GM19452 (cell line): ENCODE measurements around the gene TNFRSF8.

Experiments used
- ATAC-seq: cut with Tn5 transposase; IDR thresholded peaks from one replicate; pipeline ENCODE4 v1.9.1; 2021; ENCODE audit not compliant: unreplicated experiment

TNFRSF8 gene

DNA sequence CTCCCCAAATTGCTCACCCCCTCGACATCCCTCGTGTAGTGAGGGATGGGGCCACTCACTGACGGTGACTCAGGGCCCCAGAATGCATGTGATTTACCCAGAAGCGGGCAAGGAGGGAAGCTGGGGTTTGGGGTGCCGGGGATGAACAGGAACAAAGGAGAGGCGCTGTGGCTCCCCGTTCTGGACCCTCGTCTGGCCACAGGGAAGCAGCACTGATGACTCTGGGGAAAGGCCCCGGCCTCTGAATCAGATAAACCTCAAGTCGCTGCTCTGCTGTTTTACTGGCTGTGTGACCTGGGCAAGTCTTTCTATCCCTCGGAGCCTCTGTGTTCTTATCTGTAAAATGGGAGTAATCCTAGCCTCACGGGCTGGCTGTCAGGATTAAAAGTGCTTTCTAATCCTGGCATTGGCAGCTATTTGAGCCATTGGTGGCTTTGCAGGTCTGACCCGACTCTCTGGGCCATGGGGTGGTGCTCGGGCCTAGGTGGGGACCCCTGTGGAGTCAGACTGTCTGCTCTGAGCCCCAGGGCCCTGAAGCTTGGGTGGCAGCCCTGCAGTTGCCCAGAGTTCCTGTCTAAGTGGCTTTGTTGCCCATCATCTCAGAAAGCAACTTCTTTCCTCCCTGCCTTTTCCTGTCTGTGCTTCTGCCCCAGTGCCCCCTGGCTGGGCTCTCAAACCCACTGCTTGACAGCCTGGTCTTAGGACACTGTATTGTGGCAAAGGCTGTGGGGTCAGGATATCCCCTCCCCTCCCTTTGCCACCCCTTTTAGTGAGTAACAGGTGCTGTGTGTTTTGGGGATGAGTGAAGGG, 109.1 kb downstream of the TNFRSF8 start:
- no peak for ATAC-seq

DNA sequence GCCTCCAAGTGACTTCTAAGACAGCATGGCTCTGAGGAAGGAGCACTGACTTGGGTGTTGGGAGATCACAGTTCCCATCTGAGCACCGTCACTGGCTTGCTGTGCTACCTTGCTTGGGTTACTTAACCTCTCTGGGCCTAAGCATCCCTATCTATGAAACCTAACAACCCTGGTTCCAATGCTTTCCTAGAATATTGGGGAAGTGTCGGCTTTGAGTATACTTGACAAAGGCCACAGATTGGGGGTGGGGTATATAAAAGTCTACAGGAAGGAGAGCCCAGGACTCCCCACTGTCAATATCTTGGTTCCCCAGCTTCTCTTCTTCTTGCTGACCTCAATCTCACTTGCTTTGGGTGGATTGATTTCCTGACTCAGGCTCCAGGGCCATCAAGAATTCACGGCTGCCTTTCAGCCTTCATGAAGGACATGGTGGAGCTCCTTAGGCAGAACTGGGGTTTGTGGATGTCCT, 110.0 kb downstream of the TNFRSF8 start:
- ATAC-seq: no peak

DNA sequence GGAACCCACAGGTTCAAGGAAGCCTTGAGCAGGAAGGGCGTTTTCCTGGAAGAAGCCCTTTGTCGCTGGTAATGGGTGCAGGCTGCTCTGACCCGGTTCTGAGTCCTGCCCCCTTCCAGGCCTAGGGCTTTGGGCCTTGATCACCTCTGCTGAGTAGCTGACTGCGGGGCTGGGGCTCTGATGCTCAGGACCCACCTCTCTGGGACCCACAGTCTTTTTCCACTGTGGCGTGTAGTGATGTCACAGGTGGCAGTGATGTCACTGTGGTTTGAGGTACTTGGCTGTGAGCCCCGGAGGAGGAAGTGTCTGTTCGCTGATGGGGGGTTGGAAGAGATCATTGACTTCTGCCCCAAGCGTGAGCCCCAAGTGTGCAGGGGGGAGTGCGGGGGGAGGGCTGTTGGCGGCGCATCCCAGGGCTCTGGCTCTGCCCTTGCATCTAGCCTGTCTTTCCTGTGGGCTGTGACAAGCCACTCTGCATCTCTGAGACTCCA, 110.6 kb downstream of the TNFRSF8 start:
- ATAC-seq: no peak

DNA sequence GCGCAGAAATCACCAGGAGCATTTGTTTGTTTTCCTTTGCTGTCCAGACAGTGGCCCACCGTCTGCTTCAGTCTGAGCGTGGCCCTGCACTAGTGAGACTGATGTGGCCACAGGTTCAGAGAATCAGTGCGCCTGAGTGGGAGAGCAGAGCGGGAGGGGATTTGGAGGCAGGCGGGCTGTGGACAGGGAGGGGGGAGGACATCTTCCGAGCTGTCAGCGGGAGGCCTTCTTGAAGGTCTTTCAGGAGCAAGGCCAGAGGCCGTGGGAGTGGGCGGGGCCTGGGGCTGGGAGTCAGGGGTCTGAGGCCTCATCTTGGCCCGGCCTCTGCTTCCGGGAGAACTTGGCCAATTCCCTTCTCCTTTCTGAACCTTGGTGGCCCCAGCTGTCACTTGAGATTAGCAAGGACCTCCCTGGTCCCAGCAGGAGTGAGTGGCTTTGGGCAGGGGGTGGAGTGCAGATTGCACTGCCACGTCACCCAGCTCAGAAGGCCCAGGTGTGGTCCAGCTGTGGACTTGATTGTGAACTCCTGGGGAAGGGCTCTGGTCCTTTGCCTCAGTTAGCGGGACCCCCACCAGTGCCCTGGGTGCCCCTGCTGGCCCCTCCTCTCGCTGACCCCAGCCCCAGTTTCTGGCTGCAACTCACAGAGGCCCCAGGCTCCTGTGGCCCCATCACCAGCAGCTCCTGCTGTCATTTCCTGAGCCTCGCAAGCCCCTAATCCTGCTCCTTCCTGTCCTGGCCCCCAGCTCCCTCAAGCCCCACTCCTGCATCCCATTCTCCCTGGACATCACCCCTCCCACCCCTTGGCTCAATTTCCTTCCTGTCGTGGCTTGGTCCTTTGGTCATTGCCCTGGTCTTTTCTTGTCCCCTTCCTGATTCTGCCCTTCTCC, 112.1 kb downstream of the TNFRSF8 start:
- ATAC-seq: no peak

DNA sequence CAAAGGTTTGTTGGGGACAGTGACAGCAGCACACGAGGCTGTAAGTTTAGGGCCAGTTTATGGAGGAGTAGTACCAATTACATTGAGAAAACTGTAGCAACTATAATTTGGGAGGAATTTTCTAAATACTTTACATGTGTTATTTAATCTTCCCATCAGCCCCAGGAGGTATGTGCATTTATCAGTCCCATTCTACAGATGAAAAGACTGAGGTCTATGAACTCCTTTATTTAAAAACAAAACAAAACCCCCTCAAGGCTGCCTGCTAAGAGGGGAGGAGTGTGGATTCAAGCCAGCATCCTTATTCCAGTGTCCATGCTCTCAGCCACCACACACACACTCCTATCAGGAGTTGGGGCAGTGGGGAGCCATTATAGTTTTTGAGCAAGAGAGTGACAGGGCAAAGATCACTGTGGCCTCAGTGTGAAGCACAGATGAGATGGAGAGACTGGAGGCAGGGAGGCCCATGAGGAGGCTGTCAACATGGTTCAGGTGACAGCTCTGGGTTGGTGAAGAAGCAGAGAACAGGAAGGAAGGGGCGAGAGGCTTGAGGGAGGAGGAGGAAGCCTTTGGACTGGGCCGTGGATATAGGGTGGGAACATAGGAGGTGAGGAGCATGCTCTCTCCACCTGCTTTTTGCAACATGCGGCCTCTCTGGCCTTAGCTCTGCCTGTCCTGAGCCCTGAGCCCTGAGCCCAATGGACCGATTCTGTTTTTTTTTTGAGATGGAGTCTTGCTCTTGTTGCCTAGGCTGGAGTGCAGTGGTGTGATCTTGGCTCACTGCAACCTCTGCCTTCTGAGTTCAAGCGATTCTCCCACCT, 113.4 kb downstream of the TNFRSF8 start:
- no peak for ATAC-seq

DNA sequence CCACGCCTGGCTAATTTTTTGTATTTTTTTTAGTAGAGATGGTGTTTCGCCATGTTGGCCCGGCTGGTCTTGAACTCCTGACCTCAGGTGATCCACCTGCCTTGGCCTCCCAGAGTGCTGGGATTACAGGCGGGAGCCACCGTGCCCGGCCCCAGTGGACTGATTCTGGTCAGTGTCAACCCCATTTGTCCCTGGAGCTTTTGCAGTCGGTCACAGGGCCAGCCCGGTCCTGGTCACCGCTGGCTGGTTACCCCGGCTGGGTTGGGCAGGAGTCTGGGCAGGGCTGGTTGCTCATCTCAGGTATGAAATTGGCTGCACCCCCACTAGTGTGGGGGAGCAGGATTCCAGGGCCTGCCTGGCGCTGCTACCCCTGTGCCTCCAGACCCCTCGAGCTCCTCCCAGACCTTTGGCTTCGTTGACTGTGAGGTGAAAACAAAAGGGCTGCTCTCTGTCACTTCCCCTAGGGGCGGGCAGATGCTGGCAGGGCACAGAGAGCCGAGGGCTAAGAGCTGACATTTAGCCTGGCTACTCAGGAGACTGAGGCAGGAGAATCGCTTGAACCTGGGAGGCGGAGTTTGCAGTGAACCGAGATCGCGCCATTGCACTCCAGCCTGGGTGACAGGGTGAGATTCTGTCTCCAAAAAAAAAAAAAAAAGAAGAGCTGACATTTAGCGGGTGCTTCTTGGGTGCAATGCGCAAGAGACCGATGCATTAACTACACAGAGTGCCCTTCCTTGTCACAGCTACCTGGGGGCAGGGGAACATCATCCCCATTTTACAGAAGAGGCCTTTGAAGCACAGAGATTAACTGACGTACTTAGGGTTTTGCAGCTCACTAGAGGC, 114.3 kb downstream of the TNFRSF8 start:
- no peak for ATAC-seq

DNA sequence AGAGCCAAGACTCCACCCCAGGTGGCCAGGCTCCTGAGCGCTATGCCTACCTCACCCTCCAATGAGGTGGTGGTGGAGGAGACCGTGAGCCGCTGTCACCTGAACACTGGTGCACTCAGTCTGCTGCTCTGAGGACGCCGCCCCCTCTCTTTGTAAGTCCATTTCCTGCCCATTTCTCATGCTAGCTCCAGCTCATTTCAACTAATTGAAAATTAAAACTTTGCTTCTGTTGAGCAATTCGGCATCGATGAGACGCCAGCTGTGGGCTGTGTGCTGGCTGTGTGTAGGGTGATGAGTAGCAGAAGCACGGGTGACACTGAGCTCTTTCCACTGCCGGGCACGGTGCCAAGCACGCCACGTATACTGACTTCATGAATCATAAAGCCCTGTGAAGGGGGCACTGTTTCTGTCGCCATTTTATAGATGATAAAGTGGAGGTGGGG, 114.9 kb downstream of the TNFRSF8 start:
- no peak for ATAC-seq

DNA sequence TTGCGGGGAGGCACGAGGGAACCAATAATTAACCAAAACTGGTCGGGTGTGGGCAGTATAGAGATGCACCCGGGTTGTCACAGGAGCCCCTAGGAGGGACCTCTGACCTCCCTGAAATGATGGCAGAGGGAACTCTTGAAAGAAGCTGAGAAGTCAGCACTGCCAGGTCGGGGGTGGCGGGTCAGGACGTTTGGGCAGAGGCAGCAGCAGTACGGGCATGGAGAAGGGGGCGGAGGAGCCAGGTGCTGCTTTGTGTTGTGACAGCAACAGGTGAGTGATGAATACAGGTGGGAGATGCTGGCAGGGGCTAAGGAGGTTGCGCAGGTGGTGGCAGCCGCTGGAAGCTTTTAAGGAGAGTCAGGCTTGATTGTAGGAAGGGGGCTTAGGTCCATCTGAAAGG, 115.4 kb downstream of the TNFRSF8 start:
- ATAC-seq: no peak

DNA sequence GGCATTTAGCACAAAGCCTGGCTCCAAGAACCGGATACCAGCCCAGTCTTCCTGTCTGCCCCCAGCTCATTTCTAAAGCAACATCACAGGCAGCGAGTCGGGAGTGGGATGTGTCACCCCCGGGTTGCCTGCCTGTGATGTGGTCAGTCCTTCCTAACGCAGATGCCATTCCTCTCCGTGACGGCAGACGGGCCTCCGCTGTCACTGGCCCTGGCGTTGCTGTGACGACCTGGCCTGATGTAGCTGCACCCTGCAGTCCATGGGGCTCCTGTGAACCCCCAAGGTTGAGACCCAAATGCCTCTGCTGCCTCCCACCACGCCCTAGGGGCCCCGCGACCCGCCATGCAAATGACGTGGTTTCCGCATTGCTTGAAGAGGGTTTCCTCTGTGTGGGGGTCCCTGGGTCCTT, 116.0 kb downstream of the TNFRSF8 start:
- no peak for ATAC-seq

DNA sequence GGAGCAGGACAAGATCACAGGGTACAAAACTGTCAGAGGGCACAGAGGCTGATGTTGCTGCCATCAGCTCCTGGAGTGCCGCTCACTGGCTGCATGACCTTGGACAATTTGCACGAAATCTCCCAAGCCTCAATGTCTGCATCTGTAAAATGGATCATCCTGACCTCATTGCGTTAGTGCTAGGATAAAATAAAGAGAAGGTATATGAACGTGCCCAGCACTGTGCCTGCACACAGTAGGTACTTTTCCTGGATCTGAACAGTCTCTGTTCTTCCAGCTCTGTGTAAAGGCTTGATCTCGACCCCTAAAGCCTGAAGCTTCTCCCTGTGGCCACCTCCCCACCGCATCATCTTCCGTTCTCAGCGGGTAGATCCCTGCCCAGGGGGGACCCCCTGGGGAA, 116.6 kb downstream of the TNFRSF8 start:
- ATAC-seq: no peak

DNA sequence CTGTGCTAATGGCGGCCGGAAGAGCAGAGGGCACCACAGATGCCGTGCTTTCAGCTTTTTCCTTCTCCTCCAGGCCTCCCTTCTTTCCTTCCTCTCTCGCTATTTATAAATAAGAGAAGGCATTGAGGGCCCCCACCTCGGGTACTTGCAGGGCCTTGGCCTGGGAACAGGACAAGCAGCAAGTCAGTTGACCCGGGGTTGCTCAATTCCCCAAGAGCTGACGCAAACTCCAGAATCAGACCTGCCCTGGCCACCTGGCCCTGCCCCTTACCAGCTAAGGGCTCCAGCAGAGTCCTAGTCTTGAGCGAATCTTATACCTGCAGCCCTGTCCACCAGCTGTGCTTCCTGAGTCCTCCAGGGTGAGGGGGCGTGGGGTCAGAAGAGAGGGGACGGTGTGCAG, 117.2 kb downstream of the TNFRSF8 start:
- no peak for ATAC-seq

DNA sequence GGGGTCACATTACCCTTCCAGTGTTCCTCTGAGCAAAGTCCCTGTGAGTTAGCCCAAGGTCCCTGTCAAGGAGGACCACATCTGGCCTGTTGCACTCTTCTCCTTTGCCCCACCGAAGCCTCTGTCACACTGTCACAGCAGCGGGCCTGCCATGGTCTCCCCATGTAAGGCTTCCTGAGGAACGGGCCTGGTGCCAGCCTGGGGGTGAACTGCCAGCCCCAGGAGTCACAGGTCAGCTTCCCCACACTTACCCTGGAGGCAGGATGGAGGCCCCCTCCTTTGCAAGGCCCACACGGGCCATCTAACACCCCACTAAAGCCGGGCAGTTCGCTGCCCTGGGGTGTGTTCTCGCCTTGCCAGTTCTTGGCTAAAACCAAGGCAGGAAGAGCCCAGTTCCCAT, 117.8 kb downstream of the TNFRSF8 start:
- ATAC-seq: no peak

DNA sequence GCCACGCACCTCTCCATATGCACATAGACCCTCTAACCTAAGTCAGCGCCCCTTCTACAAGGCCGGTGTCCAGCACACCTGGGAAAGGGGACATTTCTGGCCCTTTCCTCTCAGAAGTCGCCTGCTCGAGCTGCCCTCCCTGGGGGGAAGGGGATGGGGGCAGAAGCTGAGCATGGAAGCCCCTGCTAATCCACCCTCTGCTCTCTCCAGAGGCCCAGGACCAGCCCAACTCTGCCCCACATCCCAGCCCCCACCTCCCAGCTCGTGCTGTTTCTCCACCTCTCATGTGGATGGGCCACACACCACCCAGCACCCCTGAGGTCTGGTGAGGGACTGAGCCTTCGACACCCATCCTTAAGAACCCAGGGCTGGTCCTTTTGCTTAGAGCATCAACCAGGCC, 118.5 kb downstream of the TNFRSF8 start:
- no peak for ATAC-seq

DNA sequence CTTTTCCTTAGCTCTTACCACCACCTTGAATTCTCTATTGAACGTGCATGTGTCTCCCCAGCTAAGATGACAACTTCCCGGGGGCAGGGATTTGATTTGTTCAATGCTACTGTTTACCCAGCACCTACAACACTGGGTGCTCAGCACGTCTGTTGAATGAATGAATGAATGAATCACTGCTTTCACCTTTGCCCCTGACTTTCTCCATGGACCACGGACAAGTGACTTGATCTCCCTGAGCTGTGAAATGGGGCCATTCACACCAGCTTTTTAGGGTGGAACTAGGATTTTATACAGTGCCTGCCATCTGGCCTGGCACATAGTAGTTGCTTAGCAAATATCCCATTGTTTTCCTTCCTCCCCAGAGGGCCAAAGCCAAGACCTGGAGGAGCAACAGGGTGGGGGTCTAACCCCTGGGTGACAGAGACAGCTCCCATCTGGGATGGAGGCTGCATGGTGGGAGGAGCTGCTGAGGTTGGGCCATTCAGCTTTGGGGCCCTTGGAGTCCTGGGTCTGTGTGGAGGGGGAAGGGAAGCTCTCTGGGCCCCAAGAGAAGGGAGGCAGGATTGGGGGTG, 119.4 kb downstream of the TNFRSF8 start:
- no peak for ATAC-seq

DNA sequence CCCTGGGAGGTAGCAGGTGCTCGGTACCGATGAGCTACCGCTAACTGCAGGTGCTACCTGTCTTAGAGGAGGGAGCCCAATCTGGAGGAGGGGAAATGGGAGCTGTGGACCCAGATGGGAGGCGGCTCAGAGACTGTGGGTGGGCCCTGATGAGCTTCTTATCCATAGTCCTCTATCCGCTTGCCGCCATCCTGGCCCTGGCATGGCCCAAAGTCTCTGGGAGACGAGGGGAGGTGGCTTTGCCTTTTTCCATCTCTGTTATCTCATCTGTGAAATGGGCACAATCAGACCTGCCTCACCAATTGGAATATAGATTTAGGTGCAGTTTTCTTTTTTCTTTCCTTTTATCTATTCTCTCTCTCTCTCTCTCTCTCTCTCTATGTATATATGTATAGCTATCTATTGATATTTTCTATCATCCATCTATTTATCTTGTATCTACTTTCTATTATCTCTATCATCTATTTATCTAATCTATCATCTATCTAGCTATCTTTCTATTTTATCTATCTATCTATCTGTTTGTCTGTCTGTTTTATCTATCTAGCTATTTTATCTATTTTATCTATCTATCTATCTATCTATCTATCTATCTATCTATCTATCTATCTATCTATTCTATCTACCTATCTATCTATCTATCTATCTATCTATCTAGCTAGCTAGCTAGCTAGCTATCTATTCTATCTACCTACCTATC, 120.1 kb downstream of the TNFRSF8 start:
- no peak for ATAC-seq

DNA sequence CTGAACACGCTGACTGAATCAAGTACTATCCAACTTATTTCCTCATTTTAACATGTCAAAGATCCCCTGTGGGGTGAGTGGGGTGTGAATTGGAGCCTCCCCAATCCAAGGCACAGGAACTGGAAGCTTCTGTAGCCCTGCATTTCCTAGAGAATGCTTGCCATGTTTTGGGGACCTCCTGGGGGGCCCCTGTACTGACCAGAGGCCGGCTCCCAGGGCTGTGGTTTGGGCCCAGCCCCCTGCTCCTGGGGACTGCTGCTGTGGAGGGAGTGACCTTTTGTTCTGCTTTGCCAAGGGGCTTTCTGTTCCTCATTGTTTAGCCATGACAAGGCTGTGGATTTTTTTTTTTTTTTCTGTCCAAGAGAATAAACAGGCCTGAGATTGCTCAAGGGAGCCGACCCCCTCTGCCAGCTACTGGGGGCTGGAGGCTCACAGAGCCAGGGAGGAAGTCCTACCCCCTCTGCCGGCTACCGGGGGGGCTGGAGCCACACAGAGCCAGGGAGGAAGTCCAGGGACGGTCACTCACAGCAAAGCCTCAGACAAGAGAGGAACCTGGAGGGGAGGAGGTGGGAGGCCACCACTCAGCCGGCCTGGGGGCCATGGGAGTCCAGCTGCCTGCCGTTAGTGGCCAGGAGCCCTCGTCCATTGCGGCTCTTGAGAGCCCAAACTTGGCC, 121.0 kb downstream of the TNFRSF8 start:
- no peak for ATAC-seq

DNA sequence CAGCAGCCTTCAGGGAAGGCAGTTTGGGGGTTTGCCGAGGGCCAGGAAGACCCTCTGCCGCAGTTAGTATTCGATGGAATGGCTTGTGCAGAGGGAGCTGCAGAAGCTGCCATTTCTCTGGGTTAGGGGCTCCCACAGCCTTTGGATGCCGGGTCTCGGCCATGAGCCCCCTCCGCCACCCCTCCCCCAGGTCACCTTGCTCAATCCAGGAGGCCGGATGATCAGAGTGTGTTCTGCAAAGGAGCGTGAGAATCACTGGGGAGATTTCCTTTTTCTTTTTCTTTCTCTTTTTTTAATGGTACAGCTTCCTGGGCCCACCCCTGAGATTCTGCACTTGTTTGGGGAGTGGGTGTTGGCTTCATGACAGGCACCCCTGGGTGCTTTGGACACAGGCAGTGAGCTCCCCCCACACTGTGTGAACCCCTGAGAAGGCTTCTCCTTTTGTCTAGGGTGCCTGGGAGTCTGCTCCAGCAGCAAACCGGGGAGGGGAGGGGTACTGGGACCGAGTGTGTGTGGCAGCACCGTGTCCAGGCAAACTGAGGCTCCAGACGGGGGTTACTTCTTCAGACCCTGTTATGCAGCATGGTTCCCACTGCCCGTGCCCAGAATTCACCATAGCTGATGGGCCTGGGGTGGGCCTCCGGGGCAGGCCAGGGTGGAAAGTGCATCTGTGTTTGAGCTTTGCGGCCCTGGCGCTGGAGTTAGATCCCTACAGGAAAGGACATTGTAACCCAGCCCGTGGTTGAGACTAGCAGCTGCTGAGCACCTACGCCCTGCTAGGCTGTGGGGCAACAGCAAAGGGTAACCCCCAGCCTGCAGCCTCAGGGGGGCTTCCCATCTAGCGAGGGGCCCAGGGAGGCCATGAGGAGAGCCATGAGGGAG, 122.2 kb downstream of the TNFRSF8 start:
- no peak for ATAC-seq
